AG04450 (cell line): Measurements from ENCODE around the gene ACVR1B. TPM values are rescaled to one million over a fixed set of nuclear protein-coding genes. Genes with fewer than 3 reads are reported as not detected.

Experiments
- CTCF ChIA-PET: fragments of 300-600, 350-600 bp; formaldehyde crosslinking; extraction: SDS; loops from one replicate; lab custom pipeline; 2022; ENCODE audit warnings: antibody characterized with exemption, inconsistent platforms; lab: Charles Lee
- POLR2A ChIA-PET: fragments of 350-600 bp; formaldehyde crosslinking; extraction: SDS; loops from one replicate; lab custom pipeline; 2021; ENCODE audit warnings: antibody characterized with exemption, inconsistent platforms; lab: Yijun Ruan, JAX
- DNase-seq: peaks from one replicate; pipeline ENCODE4 v3.0.0-alpha.2; 2011; ENCODE audit warnings: low read depth, low spot score
- H3K27ac ChIP-seq: one replicate; pipeline ENCODE4 v1.5.1; 2012; ENCODE audit warnings: low read depth, low read length, control low read depth
- H3K27me3 ChIP-seq: one replicate; pipeline ENCODE4 v1.6.0; 2012; ENCODE audit warnings: low read length; ENCODE audit not compliant: control insufficient read depth, insufficient read depth
- H3K4me3 ChIP-seq: 2 replicates; pipeline ENCODE4 v1.5.1; 2011; ENCODE audit warnings: mild to moderate bottlenecking, low read depth, low read length, control low read depth
- H3K9me3 ChIP-seq: 2 replicates; pipeline ENCODE4 v1.5.1; 2012; ENCODE audit warnings: low read length; ENCODE audit not compliant: control insufficient read depth, insufficient read depth
- polyA plus RNA-seq: library from polyadenylated mRNA; depleted of rRNA; stranded (reverse); fragments of >200 nt; gene quantifications from 2 replicates; pipeline ENCODE4 v1.2.3, GENCODE V29; 2011
- TF ChIP-seq, protein P1 (sequence below): IDR thresholded peaks from 2 replicates; pipeline ENCODE4 v1.5.1; 2011; ENCODE audit warnings: low read depth, low read length, control low read depth, inconsistent platforms

The ACVR1B gene
- polyA plus RNA-seq, 1 experiment = 16.4 TPM

DNA sequence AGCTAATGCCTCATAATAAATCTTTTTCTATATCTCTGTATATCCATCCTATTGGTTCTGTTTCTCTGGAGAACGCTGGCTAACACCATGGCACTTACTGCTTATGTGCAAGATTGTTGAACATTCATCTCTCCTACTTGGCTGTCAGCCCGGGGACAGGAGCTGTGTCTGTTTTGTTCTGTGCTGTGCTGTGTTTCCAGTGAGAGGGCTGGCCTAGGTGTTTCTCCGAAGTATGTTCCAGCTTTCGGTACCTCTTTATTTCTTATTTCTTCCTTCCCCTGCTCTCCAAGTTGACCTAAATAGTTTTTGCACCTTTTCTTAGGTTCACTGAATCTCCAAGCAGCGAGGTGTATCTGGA is 80.9 kb downstream of the ACVR1B start:
- no peak for DNase-seq
- ChIA-PET POLR2A (interaction anchor here (0.6 to 2.6 kb wide), 9 partner anchors 16 to 120 kb away, joined by 3 to 30 read pairs (median 4); partner anchors contain the start of genes ATG101 and NR4A1), CTCF (interaction anchor here (1.0 to 15.2 kb wide), 9 partner anchors 9 to 853 kb away, joined by 3 to 624 read pairs (median 5); partner anchors contain the start of genes ATG101 and SMIM41)
- Histone ChIP-seq H3K9me3 (no peaks in the 10 kb centered on the region; the same call in 1 of the 2 replicates), H3K27me3 (no peaks in the 10 kb centered on the region), H3K4me3 (peak overlapping the region; percentile 51), H3K27ac (peak overlapping the region; percentile 22)
- TF ChIP-seq, protein P1, sequence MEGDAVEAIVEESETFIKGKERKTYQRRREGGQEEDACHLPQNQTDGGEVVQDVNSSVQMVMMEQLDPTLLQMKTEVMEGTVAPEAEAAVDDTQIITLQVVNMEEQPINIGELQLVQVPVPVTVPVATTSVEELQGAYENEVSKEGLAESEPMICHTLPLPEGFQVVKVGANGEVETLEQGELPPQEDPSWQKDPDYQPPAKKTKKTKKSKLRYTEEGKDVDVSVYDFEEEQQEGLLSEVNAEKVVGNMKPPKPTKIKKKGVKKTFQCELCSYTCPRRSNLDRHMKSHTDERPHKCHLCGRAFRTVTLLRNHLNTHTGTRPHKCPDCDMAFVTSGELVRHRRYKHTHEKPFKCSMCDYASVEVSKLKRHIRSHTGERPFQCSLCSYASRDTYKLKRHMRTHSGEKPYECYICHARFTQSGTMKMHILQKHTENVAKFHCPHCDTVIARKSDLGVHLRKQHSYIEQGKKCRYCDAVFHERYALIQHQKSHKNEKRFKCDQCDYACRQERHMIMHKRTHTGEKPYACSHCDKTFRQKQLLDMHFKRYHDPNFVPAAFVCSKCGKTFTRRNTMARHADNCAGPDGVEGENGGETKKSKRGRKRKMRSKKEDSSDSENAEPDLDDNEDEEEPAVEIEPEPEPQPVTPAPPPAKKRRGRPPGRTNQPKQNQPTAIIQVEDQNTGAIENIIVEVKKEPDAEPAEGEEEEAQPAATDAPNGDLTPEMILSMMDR = no peak

DNA sequence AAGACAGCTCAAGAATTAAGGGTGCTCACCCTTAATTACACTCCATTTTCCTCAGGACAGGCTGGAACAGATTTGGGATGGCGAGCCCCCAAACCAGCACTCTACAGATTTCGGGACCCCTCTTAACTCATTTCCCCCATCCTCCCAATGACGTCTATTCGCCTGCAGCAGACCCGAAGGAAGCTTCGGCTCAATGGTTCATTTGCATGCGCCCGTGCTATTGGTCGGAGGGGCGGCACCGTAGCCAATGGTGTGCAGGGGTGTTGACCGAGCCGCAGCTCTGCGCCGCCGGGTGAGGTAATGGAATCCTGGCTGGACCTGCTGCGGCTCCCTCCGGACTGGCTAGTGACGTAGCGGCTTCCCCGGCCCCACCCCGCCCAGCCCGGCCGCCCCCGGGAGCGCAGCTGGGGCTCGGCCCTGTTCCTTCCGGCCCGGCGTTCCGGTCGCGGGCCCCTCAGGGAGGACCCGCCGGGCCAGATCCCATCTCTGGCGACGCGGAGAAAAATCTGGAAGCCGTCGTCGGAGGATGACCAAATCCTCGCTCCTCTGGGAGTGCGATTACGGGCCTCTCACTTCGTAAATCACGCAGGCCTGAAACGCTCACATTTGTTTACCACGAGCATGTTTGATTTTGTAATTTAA is 81.4 kb downstream of the ACVR1B start:
- H3K27me3 ChIP-seq = no peaks in the 10 kb centered on the region
- ChIA-PET CTCF (interaction anchor here (1.0 to 15.2 kb wide), 9 partner anchors 10 to 852 kb away, joined by 3 to 624 read pairs (median 5); partner anchors contain the start of genes ATG101 and SMIM41), POLR2A (interaction anchor here (0.6 to 2.6 kb wide), 10 partner anchors 16 to 121 kb away, joined by 3 to 30 read pairs (median 4); partner anchors contain the start of genes ATG101 and NR4A1)
- H3K9me3 ChIP-seq = no peaks in the 10 kb centered on the region; the same call in 1 of the 2 replicates
- H3K4me3 ChIP-seq = peak overlapping the region; percentile 53
- peak; percentile 88 for DNase-seq
- peak overlapping the region; percentile 82 for H3K27ac ChIP-seq
- TF ChIP-seq, protein P1 = no peak

DNA sequence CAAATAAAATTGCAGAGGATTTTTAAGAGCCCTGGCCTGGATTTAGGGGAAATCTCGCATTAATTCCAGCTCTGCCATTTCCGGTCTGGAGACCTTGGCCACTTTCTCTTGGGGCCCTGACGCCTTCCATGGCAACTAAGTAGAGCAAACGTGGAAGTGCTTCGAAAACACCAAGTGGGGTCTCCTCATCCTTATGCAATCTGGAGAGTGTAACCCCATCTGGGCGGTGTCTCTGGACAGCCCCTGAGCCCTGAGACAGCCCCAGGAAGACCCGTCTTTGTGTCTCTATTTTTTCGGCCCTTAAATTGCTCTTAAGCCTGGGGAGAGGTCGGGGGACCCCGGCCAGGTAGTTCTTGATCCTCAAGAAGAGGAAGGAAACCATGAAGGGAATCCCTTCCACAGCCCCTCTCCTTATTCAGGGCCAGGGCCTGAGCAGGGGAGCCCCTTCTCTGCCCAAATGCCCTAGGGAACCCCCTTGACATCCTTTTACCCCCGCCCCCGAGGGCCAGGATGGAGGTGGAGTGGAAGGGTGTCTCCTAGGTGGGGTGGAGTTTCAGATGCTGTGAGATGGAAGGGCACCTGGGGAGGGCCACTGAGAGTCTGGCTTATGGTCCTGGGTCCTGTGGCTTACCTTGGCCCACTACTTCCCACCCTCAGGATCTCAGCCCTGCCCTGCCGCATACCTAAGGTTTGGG is 82.1 kb downstream of the ACVR1B start:
- ChIA-PET POLR2A (interaction anchor here (0.7 to 2.6 kb wide), 6 partner anchors 15 to 122 kb away, joined by 3 to 30 read pairs (median 4); partner anchors contain the start of gene NR4A1), CTCF (interaction anchor here (1.2 to 15.2 kb wide), 7 partner anchors 8 to 89 kb away, joined by 3 to 624 read pairs (median 10); partner anchors contain the start of genes ATG101 and SMIM41)
- no peaks in the 10 kb centered on the region for H3K27me3 ChIP-seq
- TF ChIP-seq, protein P1 = no peak
- no peaks in the 10 kb centered on the region; the same call in 1 of the 2 replicates for H3K9me3 ChIP-seq
- no peak for DNase-seq
- peak overlapping the region; percentile 82 for H3K27ac ChIP-seq
- peak overlapping the region; percentile 53 for H3K4me3 ChIP-seq

DNA sequence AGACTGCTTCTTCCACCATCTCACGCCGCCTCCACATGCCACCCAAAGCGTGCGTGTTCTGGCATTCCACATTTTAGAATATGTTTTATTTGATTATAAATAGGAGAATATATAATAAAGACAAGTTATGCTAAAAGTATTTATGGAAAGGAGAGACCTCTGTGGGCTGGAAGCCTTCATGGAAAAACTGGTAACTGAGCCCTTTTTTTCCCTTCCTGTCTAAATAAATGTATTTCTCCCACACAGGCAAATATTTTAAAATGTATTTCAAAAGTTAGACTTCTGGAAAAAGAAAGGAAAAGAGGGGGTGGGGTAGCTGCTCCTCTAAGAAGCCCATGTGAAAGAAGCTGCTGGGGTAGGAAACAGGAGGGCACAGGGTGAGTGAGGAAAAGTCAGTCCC is 83.7 kb downstream of the ACVR1B start:
- Histone ChIP-seq H3K9me3 (no peaks in the 10 kb centered on the region; the same call in 1 of the 2 replicates), H3K4me3 (no peak overlapping the region), H3K27me3 (no peaks in the 10 kb centered on the region), H3K27ac (no peak overlapping the region)
- ChIA-PET CTCF (interaction anchor here (0.6 to 2.2 kb wide), 2 partner anchors 10 to 165 kb away, joined by 3 to 10 read pairs; no protein-coding TSS in a partner anchor), POLR2A (no interaction called here)
- TF ChIP-seq, protein P1 = no peak
- no peak for DNase-seq
